PC-3 (cell line): ENCODE results near the gene NHLH1.

Source experiments
- EZH2 ChIP-seq: fragments of 300-600 bp; sonication (generic); IDR thresholded peaks from one replicate; pipeline ENCODE4 v1.6.1; 2017; ENCODE audit warnings: antibody characterized with exemption, mild to moderate bottlenecking, low read length; ENCODE audit not compliant: unreplicated experiment
- EZH2phosphoT487 ChIP-seq: fragments of 300-600 bp; sonication (generic); IDR thresholded peaks from 2 replicates; pipeline ENCODE4 v1.6.1; 2018; ENCODE audit warnings: mild to moderate bottlenecking, antibody characterized with exemption, low read length, borderline replicate concordance
- TF ChIP-seq, protein P1 (sequence below): fragments of 300-600 bp; sonication (generic); conservative IDR thresholded peaks from 2 replicates; pipeline ENCODE4 v1.5.1; 2017; ENCODE audit warnings: antibody characterized with exemption, low read depth, mild to moderate bottlenecking, low read length

DNA sequence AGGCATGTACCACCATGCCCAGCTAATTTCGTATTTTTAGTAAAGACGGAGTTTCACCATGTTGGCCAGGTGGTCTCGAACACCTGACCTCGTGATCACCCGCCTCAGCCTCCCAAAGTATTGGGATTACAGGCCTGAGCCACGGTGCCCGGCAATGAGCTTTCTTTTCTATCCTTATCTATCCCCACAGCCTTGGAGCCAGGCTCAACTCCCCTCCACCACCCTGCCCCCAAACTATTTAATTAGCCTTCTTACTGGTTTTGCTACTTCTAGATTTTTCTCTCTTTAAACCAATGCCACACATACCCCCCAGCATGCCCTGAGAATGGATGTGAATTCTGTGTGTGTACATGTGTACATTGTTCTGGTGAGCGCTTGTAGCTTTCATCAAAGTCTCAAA lies 27.8 kb downstream of the NHLH1 start:
- TF ChIP-seq, protein P1, sequence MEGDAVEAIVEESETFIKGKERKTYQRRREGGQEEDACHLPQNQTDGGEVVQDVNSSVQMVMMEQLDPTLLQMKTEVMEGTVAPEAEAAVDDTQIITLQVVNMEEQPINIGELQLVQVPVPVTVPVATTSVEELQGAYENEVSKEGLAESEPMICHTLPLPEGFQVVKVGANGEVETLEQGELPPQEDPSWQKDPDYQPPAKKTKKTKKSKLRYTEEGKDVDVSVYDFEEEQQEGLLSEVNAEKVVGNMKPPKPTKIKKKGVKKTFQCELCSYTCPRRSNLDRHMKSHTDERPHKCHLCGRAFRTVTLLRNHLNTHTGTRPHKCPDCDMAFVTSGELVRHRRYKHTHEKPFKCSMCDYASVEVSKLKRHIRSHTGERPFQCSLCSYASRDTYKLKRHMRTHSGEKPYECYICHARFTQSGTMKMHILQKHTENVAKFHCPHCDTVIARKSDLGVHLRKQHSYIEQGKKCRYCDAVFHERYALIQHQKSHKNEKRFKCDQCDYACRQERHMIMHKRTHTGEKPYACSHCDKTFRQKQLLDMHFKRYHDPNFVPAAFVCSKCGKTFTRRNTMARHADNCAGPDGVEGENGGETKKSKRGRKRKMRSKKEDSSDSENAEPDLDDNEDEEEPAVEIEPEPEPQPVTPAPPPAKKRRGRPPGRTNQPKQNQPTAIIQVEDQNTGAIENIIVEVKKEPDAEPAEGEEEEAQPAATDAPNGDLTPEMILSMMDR: no peak
- TF ChIP-seq EZH2phosphoT487: no peak
- TF ChIP-seq EZH2: no peak
